Measurements from ENCODE around the gene BAIAP2.

The BAIAP2 gene

DNA sequence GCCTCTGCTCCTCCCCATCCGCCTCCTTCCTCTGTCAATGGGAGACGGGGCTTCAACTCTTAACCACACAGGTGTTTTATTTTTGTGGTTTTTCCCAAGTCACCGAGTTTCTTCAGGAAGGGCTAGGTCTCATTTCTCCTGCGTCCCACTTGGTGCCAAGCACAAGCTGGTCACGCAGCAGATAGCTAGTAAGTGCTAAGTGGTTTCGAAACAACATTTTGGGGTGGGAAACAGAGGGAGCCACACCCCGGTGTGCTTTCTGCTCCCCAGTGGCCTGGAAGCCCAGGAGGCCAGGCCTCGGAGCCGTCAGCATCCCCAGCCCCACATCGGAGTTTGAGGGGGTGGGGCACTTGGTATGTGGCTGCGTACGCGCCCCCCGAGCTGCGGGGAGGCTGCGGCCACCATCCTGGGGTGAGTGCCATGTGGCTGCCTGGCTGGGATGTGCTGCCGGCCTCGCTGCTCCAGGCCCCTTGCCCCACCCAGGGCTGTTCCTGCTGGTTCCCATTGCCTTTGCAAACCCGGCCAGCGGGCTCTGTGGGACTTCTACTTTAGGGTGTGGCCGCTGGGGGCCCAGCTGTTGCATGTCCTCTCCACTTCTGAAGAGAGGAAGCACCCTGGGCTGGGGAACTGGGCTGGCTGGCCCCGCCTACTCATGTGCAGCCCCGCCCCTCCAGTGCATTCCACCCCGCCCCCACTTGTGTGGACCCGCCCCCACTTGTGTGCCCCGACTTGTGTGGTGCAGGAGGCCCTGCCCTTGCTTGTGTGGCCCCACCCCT lies 55.6 kb downstream of the BAIAP2 start:
- DNase-seq (ENCODE audit: low read depth in 2 of 2) = peak in 1 of 2 donors; percentile 9

DNA sequence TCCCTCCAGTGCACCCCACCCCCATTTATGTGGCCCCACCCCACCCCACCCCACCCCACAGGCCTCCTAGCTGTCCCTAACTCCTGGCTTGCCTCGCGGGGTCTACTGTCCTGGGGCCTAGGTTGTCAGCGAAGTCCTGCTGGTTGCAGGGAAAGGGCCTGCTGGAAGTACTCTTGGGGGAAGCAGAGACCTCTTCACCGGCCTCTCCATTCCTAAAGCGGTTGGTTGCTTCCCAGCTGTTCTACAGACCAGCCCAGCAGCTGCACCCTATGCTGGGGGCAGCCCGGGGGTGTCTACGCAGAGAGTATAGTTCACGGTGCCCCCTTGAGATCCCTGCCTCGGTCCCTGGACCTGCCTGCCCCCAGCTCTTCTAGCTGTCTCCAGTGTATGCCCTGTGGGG lies 56.2 kb downstream of the BAIAP2 start:
- no peak for DNase-seq (ENCODE audit: low read depth in 2 of 2)

DNA sequence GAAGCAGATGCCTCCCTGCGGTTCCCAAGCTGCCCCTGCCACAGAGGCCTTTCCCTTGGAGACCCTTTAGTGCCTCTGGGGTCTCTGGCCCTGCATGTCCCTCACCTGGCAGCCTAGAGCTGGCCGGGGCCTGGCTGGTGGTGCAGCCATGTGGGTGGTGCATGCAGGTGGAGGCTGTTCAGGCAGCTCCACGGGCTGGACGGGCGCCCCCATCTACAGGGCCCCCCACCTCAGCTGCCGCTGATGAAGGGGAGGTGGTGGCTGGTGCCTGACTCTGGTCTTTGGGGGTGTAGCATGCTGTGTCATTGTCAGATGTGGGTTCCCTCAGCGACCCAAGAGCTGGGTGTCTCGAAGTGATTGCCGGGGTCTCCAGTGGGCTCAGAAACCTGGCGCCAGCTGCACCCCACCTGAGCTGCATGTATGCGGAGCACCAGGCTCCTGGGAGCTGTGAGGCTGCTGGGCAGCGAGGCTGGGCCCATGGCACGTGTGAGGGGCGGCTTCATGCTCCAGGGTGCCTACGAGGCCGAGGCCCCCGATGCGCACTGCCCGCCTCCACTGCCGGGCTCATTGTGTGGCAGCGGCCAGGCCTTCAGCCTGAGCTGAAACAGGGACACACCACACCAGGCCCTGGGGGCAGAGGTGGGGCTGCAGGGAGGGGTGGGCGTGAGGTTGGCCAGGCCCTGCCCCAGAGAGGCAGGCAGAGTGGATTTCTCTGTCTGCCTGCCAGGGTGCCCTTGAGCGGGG lies 57.0 kb downstream of the BAIAP2 start:
- no peak for DNase-seq (ENCODE audit: low read depth in 2 of 2)

DNA sequence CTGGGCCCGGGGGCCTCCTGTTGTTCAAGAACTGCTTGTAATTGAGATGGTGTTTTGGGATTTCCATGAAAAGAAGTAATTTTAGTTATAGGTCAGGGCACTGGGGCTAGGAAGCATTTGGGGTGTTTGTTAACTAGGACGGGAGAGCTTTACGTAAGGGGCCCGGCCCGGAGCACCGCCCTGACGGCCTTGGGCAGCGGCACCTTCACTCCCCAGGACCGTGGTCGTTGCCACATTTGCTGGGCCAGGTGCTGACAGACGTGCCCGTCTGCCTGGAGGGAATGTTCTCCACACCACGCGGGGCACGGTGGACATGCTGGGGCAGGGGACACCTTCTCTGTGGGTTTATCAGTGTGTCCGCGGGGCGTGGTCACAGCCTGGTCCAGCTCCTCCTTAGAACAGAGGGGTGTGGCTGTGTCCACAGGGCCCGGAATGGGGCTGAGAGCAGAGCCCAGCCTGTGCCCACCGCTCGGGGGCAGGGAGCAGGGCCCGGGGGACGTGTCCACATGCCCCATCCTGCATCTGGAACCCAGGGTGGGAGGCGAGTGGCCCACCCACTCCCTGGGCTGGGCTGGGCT lies 57.7 kb downstream of the BAIAP2 start:
- no peak for DNase-seq (ENCODE audit: low read depth in 2 of 2)

DNA sequence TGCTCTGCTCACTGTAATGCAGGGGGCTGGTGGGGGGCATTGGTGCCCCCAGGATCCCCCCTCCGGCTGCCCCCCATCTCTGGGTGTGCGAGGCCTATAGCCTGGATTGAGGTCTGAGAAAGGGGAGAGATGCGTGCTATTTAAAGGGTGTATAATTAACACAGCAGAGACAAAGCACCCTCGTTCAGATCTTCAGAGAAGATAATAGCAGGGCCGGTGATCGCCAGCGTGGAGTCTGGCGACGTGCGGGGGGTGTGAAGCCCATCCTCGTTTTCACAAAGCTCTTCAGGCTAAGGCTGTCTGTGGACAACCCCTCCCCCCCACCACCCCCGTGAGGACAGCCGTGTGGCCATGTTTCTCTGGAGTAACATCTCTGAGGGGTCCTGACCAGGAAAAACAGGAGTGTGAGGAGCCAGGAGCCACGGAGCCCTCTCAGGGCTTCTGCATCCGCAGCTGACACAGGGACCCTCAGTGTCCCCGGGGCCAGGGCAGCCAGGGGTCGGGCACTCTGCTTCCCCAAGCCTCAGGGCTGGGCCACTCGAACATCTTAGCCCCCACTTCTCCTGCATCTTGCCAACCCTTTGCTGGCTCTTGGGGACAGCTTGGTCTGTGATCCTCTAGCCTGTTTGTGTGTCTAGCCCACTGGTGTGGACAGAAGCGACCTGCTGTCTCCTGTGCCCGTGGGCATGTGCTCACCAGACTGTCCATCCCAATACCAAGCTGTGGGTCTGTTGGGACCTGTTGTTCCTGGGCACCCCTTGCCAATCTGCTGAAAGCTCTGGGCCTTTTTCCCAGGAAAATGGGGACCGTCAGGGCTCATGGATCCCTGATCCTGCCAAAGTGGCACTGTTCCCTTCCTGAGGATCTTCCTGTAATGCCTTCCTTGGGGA lies 58.9 kb downstream of the BAIAP2 start:
- no peak for DNase-seq (ENCODE audit: low read depth in 2 of 2)

DNA sequence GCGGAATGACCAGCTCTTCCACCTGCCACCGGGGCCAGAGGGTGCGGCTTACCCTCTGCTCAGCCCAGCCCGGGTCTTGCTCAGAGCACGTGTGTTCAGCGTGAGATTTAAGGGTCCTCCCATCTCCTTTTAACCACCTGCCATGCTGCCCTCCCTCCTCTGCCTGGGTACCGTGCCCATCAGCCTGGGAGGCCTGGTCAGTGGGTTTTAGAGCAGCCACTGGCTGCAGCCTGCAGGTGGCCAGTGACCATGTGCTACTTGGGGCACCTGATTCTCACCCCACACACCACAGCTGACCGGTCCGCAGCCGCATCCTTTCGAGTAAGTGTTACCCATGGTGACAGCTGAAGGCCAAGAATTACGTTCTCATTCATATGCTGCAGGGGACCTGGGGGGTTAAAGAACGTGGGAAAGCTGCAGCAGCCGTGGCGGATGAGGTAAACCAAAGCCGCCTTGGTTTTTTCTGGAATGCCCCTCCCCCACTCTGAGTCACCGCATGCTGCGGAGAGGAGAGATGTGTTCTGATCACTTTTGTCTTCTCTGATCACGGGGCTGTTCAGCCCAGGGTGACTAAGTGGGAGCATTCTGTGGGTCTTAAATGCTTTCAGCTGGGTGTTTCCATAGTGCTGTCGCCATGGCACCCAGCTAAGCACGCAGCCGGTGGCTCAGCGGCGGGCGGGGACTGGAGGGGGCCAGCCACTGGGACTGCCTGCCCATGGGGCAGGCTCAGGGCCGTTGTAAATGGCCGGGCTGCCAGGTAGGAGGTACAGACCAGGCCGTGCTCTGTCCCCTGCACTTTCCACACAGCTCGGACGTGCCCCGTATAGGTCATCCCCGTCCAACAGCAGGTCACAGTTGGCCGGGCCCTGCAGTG lies 59.8 kb downstream of the BAIAP2 start:
- DNase-seq (ENCODE audit: low read depth in 2 of 2) = peak; percentile 71 to 97

DNA sequence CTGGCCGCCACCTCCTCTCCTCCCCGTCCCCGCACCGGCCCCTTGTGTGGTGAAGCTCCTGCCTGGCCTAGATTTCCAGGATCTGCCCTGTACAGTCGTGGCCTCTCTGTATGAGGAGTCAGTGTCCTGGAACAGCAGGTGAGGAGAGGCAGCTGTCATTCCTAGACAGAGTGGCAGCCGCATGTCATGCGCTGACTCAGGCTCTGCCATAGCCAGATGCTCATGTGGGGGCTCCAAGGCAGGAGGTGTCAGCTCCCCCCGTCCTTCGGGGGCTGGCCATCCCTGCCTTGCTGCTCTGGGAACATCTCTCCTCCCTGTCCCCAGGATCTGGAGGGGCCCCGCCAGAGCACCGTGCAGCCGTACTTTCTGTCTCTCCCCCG lies 60.4 kb downstream of the BAIAP2 start:
- DNase-seq (ENCODE audit: low read depth in 2 of 2) = no peak

DNA sequence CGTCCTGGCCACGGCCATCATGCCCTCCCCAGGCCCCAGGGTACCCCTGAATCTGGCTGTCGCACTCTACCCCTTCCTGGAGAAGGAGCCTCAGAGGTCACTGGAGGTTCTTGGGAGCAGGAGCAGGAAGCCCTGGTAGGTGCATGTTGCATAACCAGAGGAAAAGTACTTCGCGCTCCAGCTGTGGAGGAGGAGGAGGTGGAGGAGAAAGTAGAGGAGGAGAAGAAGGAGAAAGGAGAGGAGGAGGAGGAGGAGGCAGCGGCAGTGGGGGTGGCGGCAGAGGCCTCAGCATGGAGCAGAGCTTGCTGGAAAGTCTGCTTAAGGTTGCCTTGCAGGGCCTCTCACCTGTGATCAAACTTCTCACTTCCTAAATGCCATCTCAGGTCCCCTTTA lies 61.8 kb downstream of the BAIAP2 start:
- no peak for DNase-seq (ENCODE audit: low read depth in 2 of 2)

DNA sequence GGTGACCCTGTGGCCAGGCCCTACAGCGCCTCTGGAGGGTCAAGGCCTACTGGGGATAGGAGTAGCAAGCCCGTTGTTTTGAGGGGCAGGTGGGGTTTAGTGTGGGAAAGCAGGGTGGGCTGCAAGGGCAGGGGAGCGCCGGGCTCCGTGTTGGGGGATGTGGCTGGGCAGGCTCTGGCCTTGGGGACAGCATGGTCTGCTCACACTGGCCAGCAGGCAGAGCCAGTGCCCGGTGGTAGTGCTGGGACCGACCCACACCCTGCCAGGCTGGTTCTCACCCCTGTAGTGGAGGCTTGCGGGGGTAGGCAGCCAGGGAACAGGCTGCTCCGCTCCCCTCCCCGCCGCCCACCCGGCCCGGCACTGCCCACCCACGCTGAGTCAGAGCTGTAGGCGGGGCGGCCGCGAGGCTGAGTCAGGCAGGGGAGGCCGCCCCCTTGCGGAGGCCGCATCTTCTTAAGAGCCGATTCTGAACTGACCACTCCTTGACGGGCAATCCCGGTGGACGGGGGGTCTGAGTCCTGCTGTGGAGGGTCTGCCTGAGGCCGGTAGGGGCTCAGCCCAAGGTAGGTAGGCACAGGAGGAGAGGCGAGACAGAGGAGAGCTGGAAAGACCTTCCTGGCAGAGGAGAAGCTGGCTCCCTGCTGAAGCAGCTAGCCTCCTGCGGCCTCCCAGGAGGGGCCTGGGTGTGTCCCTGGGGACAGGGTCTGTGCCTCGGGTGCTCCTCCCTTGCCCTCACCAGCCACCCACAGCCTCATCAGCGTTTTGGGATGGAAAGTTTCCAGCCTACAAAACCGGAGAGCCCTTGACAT lies 62.4 kb downstream of the BAIAP2 start:
- DNase-seq (ENCODE audit: low read depth in 2 of 2) = peak; percentile 30 to 34

DNA sequence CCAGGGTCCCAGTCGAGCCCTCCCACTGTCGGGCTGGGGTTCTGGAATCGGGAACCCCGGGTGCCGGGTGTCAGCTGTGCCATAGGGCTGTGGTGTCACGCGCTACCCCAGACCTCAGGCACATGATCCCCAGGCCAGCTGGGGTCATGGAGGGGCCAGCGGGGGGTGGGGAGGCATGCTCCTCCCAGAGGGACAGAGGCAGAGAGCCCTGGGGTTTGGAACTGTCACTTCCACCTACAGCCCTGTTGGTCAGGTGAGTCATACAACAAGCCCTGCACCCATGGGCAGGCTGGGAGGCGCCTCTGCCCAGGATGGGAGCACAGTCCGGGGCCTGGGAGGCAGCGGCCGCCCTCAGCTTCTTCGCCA lies 63.0 kb downstream of the BAIAP2 start:
- no peak for DNase-seq (ENCODE audit: low read depth in 2 of 2)

DNA sequence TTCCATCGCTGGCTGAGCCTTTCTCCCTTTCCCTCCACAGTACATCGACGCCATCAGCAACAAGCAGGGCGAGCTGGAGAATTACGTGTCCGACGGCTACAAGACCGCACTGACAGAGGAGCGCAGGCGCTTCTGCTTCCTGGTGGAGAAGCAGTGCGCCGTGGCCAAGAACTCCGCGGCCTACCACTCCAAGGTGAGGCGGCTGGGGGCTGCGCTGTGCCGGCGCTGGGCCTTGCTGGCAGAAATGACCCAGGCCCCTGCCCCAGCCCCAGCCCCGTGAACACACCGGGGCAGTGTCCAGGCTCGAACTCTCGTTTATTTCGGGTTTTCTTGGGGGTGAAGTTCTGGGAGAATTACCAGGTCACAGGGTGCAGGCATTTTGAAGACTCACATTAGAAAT lies 64.9 kb downstream of the BAIAP2 start:
- DNase-seq (ENCODE audit: low read depth in 2 of 2) = no peak

DNA sequence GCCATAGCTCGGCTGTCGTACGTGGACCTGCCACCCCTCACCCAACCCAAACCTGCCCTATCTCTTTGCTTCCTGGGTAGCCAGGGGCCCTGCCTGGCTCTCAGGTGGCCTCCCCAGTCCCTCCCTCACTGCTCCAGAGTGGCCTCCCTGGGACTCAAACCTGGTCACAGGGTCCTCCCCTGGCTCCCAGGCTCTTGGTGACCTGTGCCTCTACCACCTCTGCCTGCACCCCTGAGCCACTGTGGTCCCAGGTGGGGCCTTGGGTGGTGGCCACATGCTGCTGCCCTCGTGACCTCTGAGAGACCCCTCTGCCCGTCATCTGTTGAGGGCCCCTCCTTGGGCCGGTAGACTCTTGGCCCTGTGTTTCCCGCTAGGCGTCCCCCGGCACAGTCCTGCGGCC lies 65.7 kb downstream of the BAIAP2 start:
- DNase-seq (ENCODE audit: low read depth in 2 of 2) = no peak

DNA sequence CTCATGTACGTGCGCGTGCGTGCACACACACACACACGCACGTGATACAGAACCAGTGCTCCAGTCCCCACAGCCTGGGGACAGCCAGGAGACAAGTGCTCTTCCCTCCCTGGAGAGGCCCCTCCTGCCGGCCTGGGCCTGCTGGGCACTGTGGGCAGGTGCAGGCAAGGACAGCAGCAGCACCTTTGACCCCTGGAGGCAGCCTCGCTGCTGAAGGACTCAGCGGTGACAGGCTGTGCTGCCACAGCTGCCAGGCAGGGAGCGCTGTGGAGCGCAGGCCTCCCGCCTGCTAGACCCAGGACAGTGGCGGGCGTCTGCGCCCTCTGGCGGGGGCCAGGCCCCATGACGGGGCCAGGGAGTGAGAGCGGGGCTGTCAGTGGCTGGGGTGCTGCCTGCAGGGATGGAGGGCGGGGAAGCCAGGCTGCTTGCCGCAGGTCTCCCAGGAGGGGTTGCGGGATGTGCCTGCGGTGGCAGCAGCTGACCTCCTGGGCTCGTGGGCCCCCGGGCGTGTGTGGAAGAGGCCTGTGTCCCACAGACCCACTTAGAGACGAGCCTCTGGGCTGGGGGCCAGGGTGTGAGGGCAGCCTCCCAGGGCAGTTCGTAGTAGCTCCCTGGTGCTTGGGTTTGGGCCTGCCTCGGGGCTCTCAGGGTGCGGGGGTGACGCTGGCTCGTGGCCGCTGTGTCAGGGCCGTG lies 66.8 kb downstream of the BAIAP2 start:
- peak; percentile 80 to 85 for DNase-seq (ENCODE audit: low read depth in 2 of 2)

DNA sequence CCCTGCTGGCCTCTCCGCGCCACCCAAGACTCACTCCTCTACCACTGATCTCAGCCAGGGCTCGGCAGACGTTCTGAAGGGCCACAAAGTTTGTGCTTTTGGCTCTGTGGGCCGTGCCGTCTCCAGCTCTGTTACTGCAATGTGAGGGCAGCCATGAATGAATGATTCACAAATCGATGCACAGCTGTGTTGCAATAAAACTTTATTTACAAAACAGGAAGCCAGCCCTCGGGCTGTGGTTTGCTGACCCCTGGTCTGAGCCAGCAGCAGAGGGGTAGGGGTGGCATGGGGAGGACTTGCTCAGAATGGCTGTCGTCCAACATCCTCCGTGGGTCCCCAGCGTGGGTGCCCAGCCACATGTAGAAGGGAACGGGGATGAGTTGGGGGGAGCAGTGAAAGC lies 67.4 kb downstream of the BAIAP2 start:
- DNase-seq (ENCODE audit: low read depth in 2 of 2) = no peak

DNA sequence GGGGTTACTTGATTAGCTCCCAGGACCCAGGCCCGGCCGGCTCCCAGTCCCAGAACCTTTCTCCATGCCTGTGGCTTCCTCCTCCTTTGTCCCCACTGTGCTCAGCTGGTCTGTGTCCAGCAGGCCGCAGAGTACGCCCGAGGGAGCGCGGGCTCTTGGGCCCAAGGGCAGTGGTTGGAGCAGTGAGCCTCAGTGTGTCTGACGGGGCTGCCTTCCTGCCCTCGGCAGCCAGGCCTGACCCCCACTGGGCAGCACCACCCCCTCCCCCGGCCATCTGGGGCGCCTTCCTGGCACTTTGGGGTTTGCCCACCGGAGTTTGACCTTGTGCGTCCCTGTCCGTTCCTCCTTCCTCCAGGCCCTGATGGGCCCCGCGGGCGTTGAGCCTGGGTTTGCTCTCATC lies 67.9 kb downstream of the BAIAP2 start:
- no peak for DNase-seq (ENCODE audit: low read depth in 2 of 2)

DNA sequence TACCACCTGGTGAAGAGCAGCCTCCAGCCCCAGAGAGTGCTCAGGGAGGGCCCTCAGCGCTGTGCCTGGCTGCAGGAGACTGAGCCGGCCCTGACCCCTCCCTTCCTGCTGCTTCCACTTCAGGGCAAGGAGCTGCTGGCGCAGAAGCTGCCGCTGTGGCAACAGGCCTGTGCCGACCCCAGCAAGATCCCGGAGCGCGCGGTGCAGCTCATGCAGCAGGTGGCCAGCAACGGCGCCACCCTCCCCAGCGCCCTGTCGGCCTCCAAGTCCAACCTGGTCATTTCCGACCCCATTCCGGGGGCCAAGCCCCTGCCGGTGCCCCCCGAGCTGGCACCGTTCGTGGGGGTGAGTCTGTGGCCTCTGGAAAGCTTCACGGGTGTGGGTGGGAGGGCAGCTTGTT lies 68.4 kb downstream of the BAIAP2 start:
- DNase-seq (ENCODE audit: low read depth in 2 of 2) = no peak

DNA sequence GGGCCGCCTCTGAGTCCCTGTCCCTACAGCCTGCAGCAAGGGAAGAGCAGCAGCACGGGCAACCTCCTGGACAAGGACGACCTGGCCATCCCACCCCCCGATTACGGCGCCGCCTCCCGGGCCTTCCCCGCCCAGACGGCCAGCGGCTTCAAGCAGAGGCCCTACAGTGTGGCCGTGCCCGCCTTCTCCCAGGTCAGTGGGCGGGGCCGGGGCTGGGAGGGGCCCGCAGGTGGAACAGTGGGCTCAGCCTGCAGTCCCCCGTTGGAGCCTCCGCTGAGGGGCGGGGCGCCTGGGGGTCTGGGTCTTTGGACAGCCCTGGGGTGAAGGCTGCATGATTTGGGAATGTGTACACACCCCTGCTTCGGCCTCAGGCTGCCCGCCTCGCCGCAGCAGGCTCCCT lies 71.8 kb downstream of the BAIAP2 start:
- no peak for DNase-seq (ENCODE audit: low read depth in 2 of 2)

DNA sequence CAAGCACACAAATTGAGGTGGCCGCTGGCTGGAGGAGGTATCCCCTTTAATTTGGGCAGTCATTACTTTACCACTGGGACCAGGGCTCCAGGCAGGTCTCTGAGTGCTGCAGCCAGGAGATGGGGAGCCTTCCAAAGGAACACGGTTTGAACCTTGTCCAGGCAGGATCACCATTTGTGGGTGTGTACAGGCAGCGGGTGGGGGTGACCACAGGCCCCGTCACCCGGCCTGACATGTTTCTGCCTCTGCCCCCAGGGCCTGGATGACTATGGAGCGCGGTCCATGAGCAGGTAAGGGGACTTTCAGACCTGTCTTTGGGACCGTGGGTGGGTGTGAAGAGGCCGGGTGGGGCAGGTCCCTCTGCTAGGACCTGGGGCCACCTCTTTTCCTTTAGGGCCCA lies 73.3 kb downstream of the BAIAP2 start:
- DNase-seq (ENCODE audit: low read depth in 2 of 2) = no peak

DNA sequence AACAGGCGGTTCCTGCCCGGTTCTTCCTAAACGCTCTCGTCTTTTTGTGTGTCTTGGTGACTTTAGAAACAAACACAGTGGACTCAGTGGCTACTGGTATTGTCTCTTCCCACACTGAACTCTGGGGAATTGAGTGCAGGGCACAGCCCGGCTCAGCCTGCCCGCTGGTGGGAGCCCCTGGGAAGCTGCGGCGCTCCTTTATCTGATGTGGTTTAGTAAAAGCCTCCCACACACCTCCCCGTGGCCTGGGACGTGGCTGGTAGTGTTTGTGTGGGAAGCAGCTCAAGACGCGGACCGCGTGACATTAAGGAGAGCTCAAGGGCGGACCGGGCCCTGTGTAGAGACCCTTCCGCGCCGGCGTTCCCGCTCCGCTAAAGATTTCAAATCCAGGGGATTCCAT lies 75.0 kb downstream of the BAIAP2 start:
- no peak for DNase-seq (ENCODE audit: low read depth in 2 of 2)
